K562 (cell line): ENCODE measurements around the gene ALG11. TPM values are rescaled to one million over a fixed set of nuclear protein-coding genes. Genes with fewer than 3 reads are reported as not detected.

Experiments
- BCOR ChIP-seq: fragments of 450-650 bp; IDR thresholded peaks from 2 replicates; pipeline ENCODE4 v1.6.1; 2016
- CEBPB ChIP-seq: fragments of 450-650 bp; IDR thresholded peaks from 2 replicates; pipeline ENCODE4 v1.6.1; 2016; ENCODE audit warnings: missing genetic modification characterization, missing compliant biosample characterization
- DPF2 ChIP-seq: fragments of 450-650 bp; IDR thresholded peaks from 2 replicates; pipeline ENCODE4 v1.6.1; 2016
- E2F6 ChIP-seq, 2 experiments: IDR thresholded peaks; 2 replicates each; pipeline ENCODE4 v1.6.1; 2011; ENCODE audit warnings: borderline replicate concordance in 1 of 2, control low read depth in 1 of 2, low read depth in 1 of 2, low read length in 1 of 2, mild to moderate bottlenecking in 1 of 2, mixed read lengths in 1 of 2, moderate library complexity in 1 of 2; ENCODE audit not compliant: insufficient read depth in 1 of 2, insufficient read length in 1 of 2, poor library complexity in 1 of 2, severe bottlenecking in 1 of 2; ENCODE audit errors: extremely low read depth in 1 of 2
- ELF4 ChIP-seq: fragments of 450-650 bp; formaldehyde crosslinking; IDR thresholded peaks from 2 replicates; pipeline ENCODE4 v1.4.0; 2022; ENCODE audit warnings: missing genetic modification characterization
- FOXK2 ChIP-seq, 2 experiments: fragments of 450-650 bp; IDR thresholded peaks in 1 of 2; conservative IDR thresholded peaks in 1 of 2; 2 replicates each; pipeline ENCODE4 v1.6.1; 2016; ENCODE audit warnings: low read depth in 2 of 2, mild to moderate bottlenecking in 1 of 2
- GTF2A2 ChIP-seq: IDR thresholded peaks from 2 replicates; pipeline ENCODE4 v1.6.1; 2016; ENCODE audit warnings: mild to moderate bottlenecking, missing genetic modification characterization, missing compliant biosample characterization
- HOXB6 ChIP-seq: fragments of 250-450 bp; sonication (Bioruptor Pico); IDR thresholded peaks from 2 replicates; pipeline ENCODE4 v1.5.1; 2022; ENCODE audit warnings: mild to moderate bottlenecking, borderline replicate concordance
- KDM4B ChIP-seq, 2 experiments: fragments of 450-650 bp in 1 of 2; sonication (generic) in 1 of 2; IDR thresholded peaks; 2 replicates each; pipeline ENCODE4 v1.6.1; 2016 to 2017; ENCODE audit warnings: borderline replicate concordance in 2 of 2, antibody characterized with exemption in 1 of 2, low read depth in 1 of 2, mild to moderate bottlenecking in 1 of 2
- KHSRP ChIP-seq: fragments of 450-650 bp; IDR thresholded peaks from 2 replicates; pipeline ENCODE4 v1.6.1; 2017
- MCM2 ChIP-seq: fragments of 450-650 bp; IDR thresholded peaks from 2 replicates; pipeline ENCODE4 v1.6.1; 2017; ENCODE audit warnings: low read depth, mild to moderate bottlenecking
- NFIC ChIP-seq: fragments of 450-650 bp; IDR thresholded peaks from 2 replicates; pipeline ENCODE4 v1.6.1; 2017; ENCODE audit warnings: mild to moderate bottlenecking, inconsistent platforms
- NR0B1 ChIP-seq: fragments of 450-650 bp; IDR thresholded peaks from one replicate; pipeline ENCODE4 v1.6.1; 2018; ENCODE audit warnings: mild to moderate bottlenecking, moderate library complexity; ENCODE audit not compliant: partially characterized antibody
- POLR2A ChIP-seq: fragments of 450-650 bp; conservative IDR thresholded peaks from 2 replicates; pipeline ENCODE4 v1.6.1; 2016
- POLR2H ChIP-seq: IDR thresholded peaks from 2 replicates; pipeline ENCODE4 v1.6.1; 2016; ENCODE audit warnings: missing genetic modification characterization, low read depth, mild to moderate bottlenecking, control low read depth, missing compliant biosample characterization, moderate library complexity
- RBFOX2 ChIP-seq: fragments of 200-400 bp; formaldehyde crosslinking; IDR thresholded peaks from 2 replicates; pipeline ENCODE4 v1.6.1; 2017; ENCODE audit warnings: low read depth, mild to moderate bottlenecking, low read length, moderate library complexity
- RBM14 ChIP-seq: fragments of 200-400 bp; formaldehyde crosslinking; IDR thresholded peaks from 2 replicates; pipeline ENCODE4 v1.6.1; 2018; ENCODE audit warnings: low read depth, mild to moderate bottlenecking, low read length, moderate library complexity, borderline replicate concordance; ENCODE audit not compliant: insufficient read depth
- SAFB ChIP-seq: fragments of 200-400 bp; formaldehyde crosslinking; IDR thresholded peaks from 2 replicates; pipeline ENCODE4 v1.6.1; 2017; ENCODE audit warnings: low read depth, low read length, borderline replicate concordance
- SIN3B ChIP-seq: fragments of 450-650 bp; IDR thresholded peaks from 2 replicates; pipeline ENCODE4 v1.6.1; 2017; ENCODE audit warnings: low read depth, mild to moderate bottlenecking, moderate library complexity
- SMARCA5 ChIP-seq: fragments of 450-650 bp; IDR thresholded peaks from 2 replicates; pipeline ENCODE4 v1.6.1; 2016
- TARDBP ChIP-seq: fragments of 450-650 bp; IDR thresholded peaks from 2 replicates; pipeline ENCODE4 v1.6.1; 2016
- TOE1 ChIP-seq, 2 experiments: fragments of 450-650 bp in 1 of 2; sonication (generic) in 1 of 2; formaldehyde crosslinking in 1 of 2; IDR thresholded peaks; 2 replicates each; pipeline versions ENCODE4 v1.7.1 to v1.8.0; 2016 to 2022; ENCODE audit warnings: borderline replicate concordance in 2 of 2, mild to moderate bottlenecking in 2 of 2, antibody characterized with exemption in 1 of 2, inconsistent platforms in 1 of 2, low read depth in 1 of 2, missing genetic modification reagents in 1 of 2, moderate library complexity in 1 of 2
- TRIM28 ChIP-seq: fragments of 450-650 bp; IDR thresholded peaks from 2 replicates; pipeline ENCODE4 v1.6.1; 2017
- ZC3H4 ChIP-seq: sonication (generic); formaldehyde crosslinking; IDR thresholded peaks from 2 replicates; pipeline ENCODE4 v1.9.0; 2021; ENCODE audit warnings: missing genetic modification reagents, borderline replicate concordance
- ZFP91 ChIP-seq: sonication (generic); formaldehyde crosslinking; IDR thresholded peaks from 2 replicates; pipeline ENCODE4 v1.8.0; 2022; ENCODE audit warnings: mild to moderate bottlenecking, missing genetic modification reagents
- ZNF239 ChIP-seq: fragments of 250-450 bp; sonication (Bioruptor Pico); IDR thresholded peaks from 2 replicates; pipeline ENCODE4 v1.4.0; 2020; ENCODE audit warnings: mild to moderate bottlenecking
- ZNF57 ChIP-seq: fragments of 450-650 bp; formaldehyde crosslinking; IDR thresholded peaks from 2 replicates; pipeline ENCODE4 v1.4.0; 2020; ENCODE audit warnings: mild to moderate bottlenecking, moderate library complexity
- polyA plus RNA-seq, 8 experiments: library from polyadenylated mRNA; depleted of rRNA in 4 of 8; stranded (reverse) in 5 of 8; unstranded in 3 of 8; fragments of >200 nt; fragmentation: Nextera tagmentation in 2 of 8; fragmentation: Illumina TruSeq in 1 of 8; extraction: Ambion mirVana in 2 of 8; extraction: Trizol in 1 of 8; gene quantifications; 2 replicates each; pipeline versions ENCODE4 v1.2.1 to v1.2.3, GENCODE V29; 2011 to 2014; ENCODE audit warnings: inconsistent platforms in 1 of 8, missing spikeins in 1 of 8
- total RNA-seq, 7 experiments: library from RNA; depleted of rRNA in 6 of 7; stranded (reverse); fragments of >200 nt in 6 of 7; fragmentation: Illumina TruSeq in 2 of 7; extraction: Trizol in 2 of 7; gene quantifications; 2 replicates each; pipeline versions ENCODE4 v1.2.1 to v1.2.3, GENCODE V29; 2011 to 2021; ENCODE audit warnings: low replicate concordance in 1 of 7

The ALG11 gene
- total and polyA plus RNA-seq, 9 of the 15 experiments (the other 6 are each of a cell fraction or from before 2014, with no cell fraction given), result 7.3 to 19.2 (median 16.3) TPM

GRCh38 chr13:52011632-52012511, at the start of gene ALG11 (continued):
- no peak for TF ChIP-seq ZFP91
- TF ChIP-seq DPF2, result no peak
- TF ChIP-seq TARDBP, result 0 out of 2 replicates have a peak, but pooled peaks have one; percentile 46
- no peak for TF ChIP-seq ZC3H4 (CRISPR knock-in tag)
- TF ChIP-seq FOXK2 (conservative IDR thresholded peaks at IDR 0.05 in 1 of 2, IDR thresholded peaks at IDR 0.05 in 1 of 2; ENCODE audit: low read depth in 2 of 2), result no peak
- peak; percentile 88 for TF ChIP-seq SAFB
- no peak for TF ChIP-seq HOXB6
- no peak for TF ChIP-seq POLR2H (tag)
- no peak for TF ChIP-seq ZNF239 (CRISPR knock-in tag)
- no peak for TF ChIP-seq SMARCA5
- TF ChIP-seq TOE1 (IDR thresholded peaks at IDR 0.05; ENCODE audit: borderline replicate concordance), result no peak
- TF ChIP-seq TOE1 (CRISPR knock-in tag; IDR thresholded peaks at IDR 0.05; ENCODE audit: borderline replicate concordance, low read depth), result no peak
- TF ChIP-seq MCM2, result no peak
- no peak for TF ChIP-seq KDM4B (IDR thresholded peaks at IDR 0.05; ENCODE audit: borderline replicate concordance in 2 of 2, low read depth in 1 of 2)
- no peak for TF ChIP-seq CEBPB (tag)
- no peak for TF ChIP-seq TRIM28
- TF ChIP-seq KHSRP, result no peak
- TF ChIP-seq NR0B1, result no peak
- TF ChIP-seq SIN3B, result peak; percentile 90
- no peak for TF ChIP-seq RBM14
- no peak for TF ChIP-seq GTF2A2 (tag)
- no peak for TF ChIP-seq ELF4 (CRISPR knock-in tag)
- peak; percentile 86 for TF ChIP-seq POLR2A
- no peak for TF ChIP-seq NFIC
- peak; percentile 61 to 62 for TF ChIP-seq E2F6 (IDR thresholded peaks at IDR 0.05; ENCODE audit: borderline replicate concordance in 1 of 2, extremely low read depth in 1 of 2, insufficient read depth in 1 of 2, insufficient read length in 1 of 2, low read depth in 1 of 2, low read length in 1 of 2, poor library complexity in 1 of 2, severe bottlenecking in 1 of 2)
- no peak for TF ChIP-seq ZNF57 (CRISPR knock-in tag)
- 0 out of 2 replicates have a peak, but pooled peaks have one; percentile 22 for TF ChIP-seq BCOR
- peak; percentile 76 for TF ChIP-seq RBFOX2
